ENCODE results near the gene CYP4F2.
"Not testable (repeated sequence)": the region's sequence is repeated elsewhere in the genome, so short reads cannot be mapped to it uniquely, and the experiment has no call there.

Gene CYP4F2

GRCh38 chr19:15862444-15862843, 35.4 kb downstream of the CYP4F2 start:
- in situ Hi-C loops (cut with MboI; ENCODE audit: low sequenced_read_pairs, unreplicated experiment): no loop called here
- DNase-seq (ENCODE audit: low spot score): no peak
- TF ChIP-seq, protein P1, sequence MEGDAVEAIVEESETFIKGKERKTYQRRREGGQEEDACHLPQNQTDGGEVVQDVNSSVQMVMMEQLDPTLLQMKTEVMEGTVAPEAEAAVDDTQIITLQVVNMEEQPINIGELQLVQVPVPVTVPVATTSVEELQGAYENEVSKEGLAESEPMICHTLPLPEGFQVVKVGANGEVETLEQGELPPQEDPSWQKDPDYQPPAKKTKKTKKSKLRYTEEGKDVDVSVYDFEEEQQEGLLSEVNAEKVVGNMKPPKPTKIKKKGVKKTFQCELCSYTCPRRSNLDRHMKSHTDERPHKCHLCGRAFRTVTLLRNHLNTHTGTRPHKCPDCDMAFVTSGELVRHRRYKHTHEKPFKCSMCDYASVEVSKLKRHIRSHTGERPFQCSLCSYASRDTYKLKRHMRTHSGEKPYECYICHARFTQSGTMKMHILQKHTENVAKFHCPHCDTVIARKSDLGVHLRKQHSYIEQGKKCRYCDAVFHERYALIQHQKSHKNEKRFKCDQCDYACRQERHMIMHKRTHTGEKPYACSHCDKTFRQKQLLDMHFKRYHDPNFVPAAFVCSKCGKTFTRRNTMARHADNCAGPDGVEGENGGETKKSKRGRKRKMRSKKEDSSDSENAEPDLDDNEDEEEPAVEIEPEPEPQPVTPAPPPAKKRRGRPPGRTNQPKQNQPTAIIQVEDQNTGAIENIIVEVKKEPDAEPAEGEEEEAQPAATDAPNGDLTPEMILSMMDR (IDR thresholded peaks at IDR 0.05; ENCODE audit: borderline replicate concordance, control extremely low read depth, extremely low read depth, insufficient read depth, missing control alignments): no peak

- no peak for DNase-seq (ENCODE audit: low spot score)
- in situ Hi-C loops (cut with MboI; ENCODE audit: low sequenced_read_pairs, unreplicated experiment): no loop called here
- TF ChIP-seq, protein P1 (IDR thresholded peaks at IDR 0.05; ENCODE audit: borderline replicate concordance, control extremely low read depth, extremely low read depth, insufficient read depth, missing control alignments): no peak
Measured at GRCh38 chr19:15860522-15860921, 37.4 kb downstream of the CYP4F2 start.

DNA sequence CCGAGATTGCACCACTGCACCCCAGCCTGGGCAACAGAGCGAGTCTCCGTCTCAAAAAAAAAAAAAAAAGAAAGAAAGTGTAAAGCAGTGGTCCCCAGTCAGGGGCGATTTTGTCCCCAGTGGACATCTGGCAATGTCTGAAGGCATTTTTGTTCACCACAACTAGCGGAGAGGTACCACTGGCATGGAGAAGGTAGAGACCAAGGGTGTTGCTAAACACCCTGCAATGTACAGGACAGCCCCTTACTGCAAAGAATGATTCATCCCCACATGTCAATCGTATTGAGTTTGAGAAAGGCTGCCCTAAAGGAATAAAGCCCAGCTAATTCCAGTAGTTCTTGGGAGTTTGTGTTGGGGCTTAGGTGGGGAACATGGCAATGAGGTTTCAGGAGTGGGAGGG, 38.7 kb downstream of the CYP4F2 start:
- in situ Hi-C loops (cut with MboI; ENCODE audit: low sequenced_read_pairs, unreplicated experiment): no loop called here
- TF ChIP-seq, protein P1 (IDR thresholded peaks at IDR 0.05; ENCODE audit: borderline replicate concordance, control extremely low read depth, extremely low read depth, insufficient read depth, missing control alignments): no peak
- DNase-seq (ENCODE audit: low spot score): no peak

GRCh38 chr19:15850385-15850784, 47.5 kb downstream of the CYP4F2 start:
- in situ Hi-C loops (cut with MboI; ENCODE audit: low sequenced_read_pairs, unreplicated experiment): no loop called here
- no peak for DNase-seq (ENCODE audit: low spot score)
- TF ChIP-seq, protein P1 (IDR thresholded peaks at IDR 0.05; ENCODE audit: borderline replicate concordance, control extremely low read depth, extremely low read depth, insufficient read depth, missing control alignments): no peak

DNA sequence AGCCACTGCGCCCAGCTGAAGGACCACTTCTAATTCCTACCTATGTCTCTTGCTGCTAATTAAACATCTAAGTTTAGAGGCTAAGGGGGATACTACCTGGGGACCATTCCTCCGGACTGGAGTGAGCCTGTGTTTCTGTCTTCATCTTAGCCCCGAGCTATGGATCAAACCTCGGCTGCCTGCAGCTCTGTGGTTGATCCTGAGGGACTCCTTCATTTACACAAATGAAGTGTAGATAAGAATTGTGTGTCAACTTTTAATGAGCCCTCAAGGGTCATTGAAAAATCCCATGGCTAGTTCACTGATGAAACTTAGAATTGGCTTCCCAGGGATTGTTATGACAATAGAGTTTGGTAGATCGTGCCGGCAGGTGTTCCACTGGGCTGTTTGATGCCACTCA, 51.0 kb downstream of the CYP4F2 start:
- in situ Hi-C loops (cut with MboI; ENCODE audit: low sequenced_read_pairs, unreplicated experiment): no loop called here
- no peak for DNase-seq (ENCODE audit: low spot score)
- TF ChIP-seq, protein P1 (IDR thresholded peaks at IDR 0.05; ENCODE audit: borderline replicate concordance, control extremely low read depth, extremely low read depth, insufficient read depth, missing control alignments): no peak

GRCh38 chr19:15843894-15844222, 54.0 kb downstream of the CYP4F2 start:
- in situ Hi-C loops (cut with MboI; ENCODE audit: low sequenced_read_pairs, unreplicated experiment); DNase-seq (ENCODE audit: low spot score): not testable (repeated sequence)

DNA sequence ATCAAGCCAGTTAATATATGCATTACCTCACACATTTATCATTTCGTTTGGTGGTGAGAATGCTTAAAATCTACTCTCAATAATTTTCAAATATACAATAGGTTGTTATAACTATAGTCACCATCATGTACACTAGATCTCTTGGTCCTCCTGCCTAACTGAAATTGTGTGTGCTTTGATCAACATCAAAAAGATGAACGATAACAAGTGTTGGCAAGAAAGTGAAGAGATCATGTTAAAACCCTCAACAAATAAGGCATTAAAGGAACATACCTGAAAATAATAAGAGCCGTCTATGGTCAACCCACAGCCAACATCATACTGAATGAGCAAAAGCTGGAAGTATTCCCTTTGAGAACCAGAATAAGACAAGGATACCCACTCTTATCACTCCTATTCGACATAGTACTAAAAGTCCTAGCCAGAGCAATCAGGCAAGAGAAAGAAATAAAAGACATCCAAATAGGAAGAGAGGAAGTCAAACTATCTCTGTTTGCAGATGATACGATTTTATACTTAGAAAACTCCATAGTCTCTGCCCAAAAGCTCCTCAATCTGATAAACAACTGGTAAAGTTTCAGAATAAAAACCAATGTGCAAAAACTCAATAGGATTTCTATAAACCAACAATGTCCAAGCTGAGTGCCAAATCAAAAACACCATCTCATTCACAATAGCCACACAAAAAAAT, 54.5 kb downstream of the CYP4F2 start:
- TF ChIP-seq, protein P1 (IDR thresholded peaks at IDR 0.05; ENCODE audit: borderline replicate concordance, control extremely low read depth, extremely low read depth, insufficient read depth, missing control alignments): no peak
- DNase-seq (ENCODE audit: low spot score): no peak
- in situ Hi-C loops (cut with MboI; ENCODE audit: low sequenced_read_pairs, unreplicated experiment): no loop called here
